BE2C (cell line): ENCODE results near the gene STXBP2.

Experiments used
- DNase-seq: peaks from one replicate; pipeline ENCODE4 v3.0.0-alpha.2; 2020
- H3K27me3 ChIP-seq: fragments of 250-450 bp; sonication (Bioruptor Pico); 2 replicates; pipeline ENCODE4 v1.5.1; 2020; ENCODE audit warnings: mild to moderate bottlenecking
- H3K36me3 ChIP-seq: fragments of 250-450 bp; sonication (Bioruptor Pico); 2 replicates; pipeline ENCODE4 v1.5.1; 2020; ENCODE audit warnings: mild to moderate bottlenecking
- H3K4me1 ChIP-seq: fragments of 250-450 bp; sonication (Bioruptor Pico); 2 replicates; pipeline ENCODE4 v1.5.1; 2020
- H3K4me3 ChIP-seq: 2 replicates; pipeline ENCODE4 v1.5.1; 2011; ENCODE audit warnings: low read depth, low read length
- H3K9me3 ChIP-seq: fragments of 250-450 bp; sonication (Bioruptor Pico); 2 replicates; pipeline ENCODE4 v1.5.1; 2020
- CTCF ChIP-seq: IDR thresholded peaks from 2 replicates; pipeline ENCODE4 v1.5.1; 2012; ENCODE audit warnings: mild to moderate bottlenecking, low read depth, low read length

Gene STXBP2

DNA sequence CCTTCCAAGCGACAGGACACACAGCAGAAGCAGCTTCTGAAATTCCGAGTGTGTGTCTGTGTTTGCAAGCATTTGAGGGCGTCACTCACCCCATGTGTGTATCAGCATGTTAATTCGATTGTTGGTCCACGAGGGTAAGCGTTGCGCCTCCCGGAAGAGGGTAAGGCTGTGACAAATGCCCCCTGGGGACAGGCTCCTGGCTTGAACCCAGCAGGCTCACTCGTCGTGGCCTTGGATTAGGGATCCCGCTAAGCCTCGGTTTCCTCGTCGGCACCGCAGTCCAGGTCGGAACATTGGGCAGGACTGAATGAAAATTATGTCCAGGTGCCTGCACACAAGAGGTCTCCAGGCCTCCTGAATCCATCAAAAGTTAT is 606 bp upstream of the STXBP2 start:
- DNase-seq, result no peak
- Histone ChIP-seq H3K9me3 (no peaks in the 10 kb centered on the region), H3K4me3 (no peak overlapping the region), H3K4me1 (no peaks in the 10 kb centered on the region), H3K27me3 (peaks cover 44% of the 10 kb centered on the region), H3K36me3 (no peaks in the 10 kb centered on the region; the same call in 1 of the 2 replicates)
- no peak for TF ChIP-seq CTCF

DNA sequence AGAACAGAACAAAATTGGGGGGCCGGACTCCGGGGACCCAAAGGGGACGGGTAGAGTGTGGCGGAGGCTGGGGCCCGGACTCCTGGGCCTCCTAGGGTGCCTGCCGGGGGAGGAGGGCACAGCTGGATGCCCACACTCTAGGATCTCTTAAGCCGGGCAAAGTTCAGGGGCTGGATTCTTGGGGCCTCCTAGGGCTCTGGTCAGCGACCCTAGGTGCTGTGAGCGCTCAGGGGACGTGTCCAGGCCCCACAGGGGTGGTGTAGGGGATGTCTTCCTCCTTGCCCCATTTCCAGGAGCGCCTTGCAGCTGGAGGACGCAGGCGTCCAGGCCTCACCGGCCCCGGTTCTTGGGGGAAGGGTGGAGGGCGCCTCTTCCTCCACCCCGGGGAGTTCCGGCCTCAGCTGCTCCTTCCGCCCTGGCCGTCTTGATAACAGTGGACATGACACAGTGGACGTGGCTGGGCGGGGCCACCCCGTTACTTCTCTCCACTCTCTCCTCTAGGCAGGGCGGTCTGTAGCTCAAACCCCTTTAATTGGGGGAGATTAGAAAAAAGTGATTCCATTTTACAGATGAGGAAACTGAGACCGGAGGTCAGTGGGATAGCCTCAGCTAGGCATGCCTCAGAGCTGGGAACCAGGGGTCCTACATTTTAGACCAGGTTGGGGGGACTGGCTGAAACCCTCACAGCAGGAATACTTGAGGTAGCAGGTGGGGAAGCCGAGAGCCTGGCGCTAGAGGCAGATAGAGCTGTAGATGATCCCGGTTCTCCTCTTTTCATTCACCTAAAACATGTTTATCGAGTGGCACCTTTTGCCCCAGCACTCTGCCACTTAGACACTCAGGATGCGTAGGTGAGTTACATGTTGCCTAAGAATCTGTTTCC is 705 bp downstream of the STXBP2 start:
- H3K27me3 ChIP-seq, result peaks cover 44% of the 10 kb centered on the region
- no peak for TF ChIP-seq CTCF
- no peaks in the 10 kb centered on the region for H3K9me3 ChIP-seq
- no peak for DNase-seq
- H3K4me1 ChIP-seq, result no peaks in the 10 kb centered on the region
- H3K4me3 ChIP-seq, result no peak overlapping the region
- H3K36me3 ChIP-seq, result no peaks in the 10 kb centered on the region

DNA sequence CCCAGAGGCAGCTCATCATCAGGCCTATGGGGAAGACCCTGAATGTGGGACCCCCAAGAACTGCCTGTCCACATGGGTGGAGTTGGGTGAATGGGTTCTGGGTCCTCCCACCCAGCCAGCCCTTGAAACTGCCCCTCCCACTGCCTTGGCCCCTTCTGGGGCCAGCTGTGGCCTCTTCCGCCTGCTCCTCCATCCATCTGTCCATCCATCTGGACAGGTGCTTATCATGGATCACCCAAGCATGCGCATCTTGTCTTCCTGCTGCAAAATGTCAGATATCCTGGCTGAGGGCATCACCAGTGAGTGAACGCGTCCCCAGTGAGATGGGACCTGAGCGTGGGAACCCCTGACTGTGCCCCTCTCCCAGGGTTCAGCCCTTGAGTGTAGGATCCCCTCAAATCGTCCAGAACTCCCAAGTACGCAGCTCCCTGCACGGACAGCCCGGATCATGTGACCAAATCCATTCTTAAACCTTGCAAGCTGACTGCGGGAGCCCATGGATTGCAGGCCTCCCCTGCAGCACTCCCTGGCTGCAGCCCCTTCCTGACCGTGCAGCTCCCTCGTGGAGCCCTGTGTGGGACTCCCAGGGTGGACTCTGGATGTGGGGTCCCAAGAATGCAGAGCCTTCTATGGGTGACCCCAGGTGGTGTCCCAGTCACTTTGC is 2.0 kb downstream of the STXBP2 start:
- H3K4me3 ChIP-seq, result no peak overlapping the region
- no peaks in the 10 kb centered on the region for H3K4me1 ChIP-seq
- no peak for DNase-seq
- H3K9me3 ChIP-seq, result no peaks in the 10 kb centered on the region
- H3K27me3 ChIP-seq, result peaks cover 44% of the 10 kb centered on the region
- TF ChIP-seq CTCF, result no peak
- H3K36me3 ChIP-seq, result no peaks in the 10 kb centered on the region

DNA sequence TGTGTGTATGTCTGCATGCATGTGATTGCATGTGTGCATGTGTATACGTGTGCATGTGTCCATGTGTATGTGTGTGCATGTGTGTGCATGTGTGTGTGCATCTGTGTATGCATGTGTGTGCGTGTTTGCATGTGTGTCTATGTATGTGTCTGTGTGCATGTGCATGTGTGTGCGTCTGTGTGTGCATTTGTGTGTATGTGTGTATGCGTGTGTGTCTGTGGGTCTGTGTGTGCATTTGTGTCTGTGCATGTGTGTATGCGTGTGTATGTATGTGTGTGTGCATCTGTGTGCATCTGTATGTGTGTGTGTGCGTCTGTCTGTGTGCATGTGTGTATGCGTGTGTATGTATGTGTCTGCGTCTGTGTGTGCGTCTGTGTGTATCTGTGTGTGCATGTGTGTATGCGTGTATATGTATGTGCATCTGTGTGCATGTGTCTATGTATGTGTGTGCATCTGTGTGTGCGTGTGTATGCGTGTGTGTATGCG is 3.0 kb downstream of the STXBP2 start:
- no peak for DNase-seq

GRCh38 chr19:7640803-7641202 is 3.9 kb downstream of the STXBP2 start:
- Histone ChIP-seq H3K4me3 (no peak overlapping the region), H3K4me1 (no peaks in the 10 kb centered on the region), H3K36me3 (no peaks in the 10 kb centered on the region), H3K27me3 (peaks cover 30% of the 10 kb centered on the region), H3K9me3 (no peaks in the 10 kb centered on the region)
- no peak for DNase-seq
- no peak for TF ChIP-seq CTCF

More for the DNA sequence above, 3.0 kb downstream of the STXBP2 start:
- H3K27me3 ChIP-seq, result peaks cover 39% of the 10 kb centered on the region
- H3K9me3 ChIP-seq, result no peaks in the 10 kb centered on the region
- no peaks in the 10 kb centered on the region for H3K36me3 ChIP-seq
- no peak for TF ChIP-seq CTCF
- no peaks in the 10 kb centered on the region for H3K4me1 ChIP-seq
- H3K4me3 ChIP-seq, result no peak overlapping the region
